Calu3 (cell line): ENCODE data around the gene SGSM1. TPM values are rescaled to one million over a fixed set of nuclear protein-coding genes. Genes with fewer than 3 reads are reported as not detected.

Source experiments
- BruUV-seq: library from RNA; stranded (reverse); fragments of 400-500 nt; replicated peaks from 2 replicates; lab custom pipeline; 2021; lab: Mats Ljungman, UMichigan
- CTCF ChIA-PET: fragments of 300-600 bp; sonication (Branson Sonifier 250); formaldehyde crosslinking; loops from one replicate; lab custom pipeline; 2022; ENCODE audit warnings: antibody characterized with exemption; lab: Charles Lee
- DNase-seq: peaks from one replicate; pipeline ENCODE4 v3.0.0; 2022
- H3K27ac Mint-ChIP-seq: one replicate; pipeline ENCODE4 v1.8.0; 2022; ENCODE audit warnings: mixed read lengths; ENCODE audit not compliant: unreplicated experiment
- H3K27me3 Mint-ChIP-seq: one replicate; pipeline ENCODE4 v1.8.0; 2022; ENCODE audit warnings: mixed read lengths; ENCODE audit not compliant: unreplicated experiment
- H3K36me3 Mint-ChIP-seq: one replicate; pipeline ENCODE4 v1.8.0; 2022; ENCODE audit warnings: mild to moderate bottlenecking, moderate library complexity, mixed read lengths; ENCODE audit not compliant: insufficient read depth, unreplicated experiment
- H3K4me1 Mint-ChIP-seq: one replicate; pipeline ENCODE4 v1.8.0; 2022; ENCODE audit warnings: mild to moderate bottlenecking, low read depth, mixed read lengths; ENCODE audit not compliant: unreplicated experiment
- H3K4me3 Mint-ChIP-seq: one replicate; pipeline ENCODE4 v1.8.0; 2022; ENCODE audit warnings: mild to moderate bottlenecking, low read depth, moderate library complexity, mixed read lengths; ENCODE audit not compliant: unreplicated experiment
- H3K9me3 Mint-ChIP-seq: one replicate; pipeline ENCODE4 v1.8.0; 2022; ENCODE audit warnings: low read depth, mixed read lengths; ENCODE audit not compliant: unreplicated experiment
- CTCF ChIP-seq: fragments of 200-600 bp; IDR thresholded peaks from one replicate; pipeline ENCODE4 v1.8.0; 2022; ENCODE audit warnings: antibody characterized with exemption; ENCODE audit not compliant: unreplicated experiment
- intact Hi-C: fragments of 100-400 bp; cut with micrococcal nuclease; formaldehyde crosslinking; loops from one replicate; pipeline ENCODE4 v1.10.0; 2022; ENCODE audit not compliant: unreplicated experiment
- total RNA-seq: library from RNA; stranded (reverse); gene quantifications from 2 replicates; pipeline ENCODE4 v1.2.3, GENCODE V29; 2022

The SGSM1 gene
- total RNA-seq, 1 experiment from 2014 or later, result 0.07 TPM

DNA sequence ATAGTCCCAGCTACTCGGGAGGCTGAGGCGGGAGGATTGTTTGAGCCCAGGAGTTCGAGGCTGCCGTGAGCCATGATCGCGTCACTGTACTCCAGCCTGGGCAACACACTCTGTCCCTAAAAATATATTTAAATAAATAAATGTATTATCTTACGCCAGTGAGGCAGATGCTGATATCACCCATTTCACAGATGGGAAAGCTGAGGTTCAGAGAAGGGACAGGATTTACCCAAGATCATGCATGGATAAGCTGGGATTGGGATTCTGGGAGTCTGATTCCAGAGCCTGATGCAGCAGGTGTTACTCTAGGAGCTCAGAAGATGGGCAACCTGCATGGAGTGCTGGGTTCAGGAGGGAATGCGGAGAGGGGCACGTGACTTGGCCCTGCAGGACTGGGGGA lies 17.8 kb downstream of the SGSM1 start:
- Mint-ChIP-seq H3K27me3 (peaks cover 75% of the 10 kb centered on the region), H3K36me3 (no peaks in the 10 kb centered on the region), H3K4me1 (peaks cover 19% of the 10 kb centered on the region), H3K27ac (no peak overlapping the region), H3K4me3 (no peak overlapping the region), H3K9me3 (no peaks in the 10 kb centered on the region)
- CTCF ChIA-PET, result interaction anchor here (1.0 to 1.6 kb wide), 2 partner anchors 9 to 10 kb away, joined by 3 read pairs; no protein-coding TSS in a partner anchor
- TF ChIP-seq CTCF, result no peak
- intact Hi-C loops, result no loop called here
- DNase-seq, result no peak
- no TSS peak for BruUV-seq

GRCh38 chr22:24824250-24824649 lies 18.2 kb downstream of the SGSM1 start:
- Mint-ChIP-seq H3K4me1 (peaks cover 19% of the 10 kb centered on the region), H3K9me3 (no peaks in the 10 kb centered on the region), H3K27me3 (peaks cover 80% of the 10 kb centered on the region), H3K36me3 (no peaks in the 10 kb centered on the region), H3K27ac (no peak overlapping the region), H3K4me3 (no peak overlapping the region)
- BruUV-seq, result no TSS peak
- CTCF ChIA-PET, result no interaction called here
- DNase-seq, result no peak
- TF ChIP-seq CTCF, result no peak
- intact Hi-C loops, result no loop called here

- Mint-ChIP-seq H3K4me3 (no peak overlapping the region), H3K27me3 (peaks cover 85% of the 10 kb centered on the region), H3K27ac (no peak overlapping the region), H3K36me3 (no peaks in the 10 kb centered on the region), H3K9me3 (no peaks in the 10 kb centered on the region), H3K4me1 (peaks cover 14% of the 10 kb centered on the region)
- BruUV-seq, result no TSS peak
- TF ChIP-seq CTCF, result no peak
- CTCF ChIA-PET, result no interaction called here
- no peak for DNase-seq
- intact Hi-C loops, result no loop called here
Observed at GRCh38 chr22:24824915-24825314, 18.9 kb downstream of the SGSM1 start.

- TF ChIP-seq CTCF, result no peak
- intact Hi-C loops, result no loop called here
- DNase-seq, result no peak
- Mint-ChIP-seq H3K27ac (no peak overlapping the region), H3K9me3 (no peaks in the 10 kb centered on the region), H3K27me3 (peaks cover 85% of the 10 kb centered on the region), H3K4me3 (no peak overlapping the region), H3K4me1 (no peaks in the 10 kb centered on the region), H3K36me3 (no peaks in the 10 kb centered on the region)
- CTCF ChIA-PET, result interaction anchor here (0.8 to 1.4 kb wide), 3 partner anchors 23 to 58 kb away, joined by 3 to 4 read pairs (median 3); no protein-coding TSS in a partner anchor
- no TSS peak for BruUV-seq
Observed at GRCh38 chr22:24826710-24827285, 20.8 kb downstream of the SGSM1 start.
